UCSD-AML1 (cell line): ENCODE measurements around the gene NUDT14.

Experiments used
- DNase-seq: peaks from one replicate; lab custom pipeline; 2025; ENCODE audit not compliant: unreplicated experiment; lab: John Stamatoyannopoulos, UW

NUDT14 gene

DNA sequence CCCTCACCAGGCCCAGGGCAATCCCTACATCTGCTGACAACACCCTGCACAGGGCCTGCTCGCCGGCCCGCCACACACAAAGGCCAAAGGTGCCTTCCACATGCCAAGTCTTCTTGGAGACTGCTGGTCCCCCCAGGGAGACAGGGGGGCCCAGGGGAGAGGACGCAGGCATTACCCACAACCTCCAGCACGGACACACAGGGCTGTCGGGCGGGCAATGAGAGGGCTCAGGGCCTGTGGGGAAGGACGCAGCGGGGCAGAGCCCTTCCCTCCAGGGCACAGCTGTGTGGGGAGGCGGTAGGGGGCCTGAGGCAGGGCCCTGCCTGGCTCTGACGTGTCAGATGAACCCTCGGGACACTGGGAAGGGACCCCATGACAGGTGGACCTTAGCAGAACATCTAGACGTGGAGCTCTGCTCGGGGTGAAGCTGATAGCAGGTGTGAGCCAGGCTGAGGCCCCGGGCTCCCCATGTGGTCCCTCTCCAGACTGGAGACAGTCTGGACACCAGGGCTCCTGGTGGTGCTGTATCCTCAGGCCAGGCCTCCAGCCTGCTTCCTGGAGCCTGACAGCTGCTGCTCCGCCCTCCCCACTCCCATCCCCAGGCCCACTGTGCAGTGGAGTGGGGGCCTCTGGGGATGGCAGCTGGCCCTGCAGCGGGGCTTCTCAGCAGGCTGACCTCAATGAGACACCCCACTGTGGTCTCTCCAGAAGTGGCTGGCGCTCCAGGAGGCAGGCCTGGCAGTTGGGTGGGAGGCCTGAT lies 31.6 kb upstream of the NUDT14 start:
- no peak for DNase-seq

DNA sequence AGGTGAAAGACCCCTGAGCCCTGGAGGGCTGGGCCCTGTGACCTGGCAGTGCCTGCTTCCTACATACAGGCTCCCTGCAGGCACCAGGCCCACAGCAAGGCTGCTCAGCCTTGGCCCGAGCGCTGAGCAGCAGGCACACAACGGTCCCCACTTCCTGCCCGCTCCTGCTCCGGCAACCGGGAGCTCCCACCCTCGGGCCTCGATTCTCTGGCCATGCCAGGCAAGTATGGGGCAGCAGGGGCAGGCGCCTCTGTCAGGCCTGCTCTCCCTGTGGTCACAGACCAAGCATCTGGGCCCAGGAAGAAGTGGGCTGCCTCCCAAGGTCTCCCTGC lies 30.6 kb upstream of the NUDT14 start:
- DNase-seq, result no peak

DNA sequence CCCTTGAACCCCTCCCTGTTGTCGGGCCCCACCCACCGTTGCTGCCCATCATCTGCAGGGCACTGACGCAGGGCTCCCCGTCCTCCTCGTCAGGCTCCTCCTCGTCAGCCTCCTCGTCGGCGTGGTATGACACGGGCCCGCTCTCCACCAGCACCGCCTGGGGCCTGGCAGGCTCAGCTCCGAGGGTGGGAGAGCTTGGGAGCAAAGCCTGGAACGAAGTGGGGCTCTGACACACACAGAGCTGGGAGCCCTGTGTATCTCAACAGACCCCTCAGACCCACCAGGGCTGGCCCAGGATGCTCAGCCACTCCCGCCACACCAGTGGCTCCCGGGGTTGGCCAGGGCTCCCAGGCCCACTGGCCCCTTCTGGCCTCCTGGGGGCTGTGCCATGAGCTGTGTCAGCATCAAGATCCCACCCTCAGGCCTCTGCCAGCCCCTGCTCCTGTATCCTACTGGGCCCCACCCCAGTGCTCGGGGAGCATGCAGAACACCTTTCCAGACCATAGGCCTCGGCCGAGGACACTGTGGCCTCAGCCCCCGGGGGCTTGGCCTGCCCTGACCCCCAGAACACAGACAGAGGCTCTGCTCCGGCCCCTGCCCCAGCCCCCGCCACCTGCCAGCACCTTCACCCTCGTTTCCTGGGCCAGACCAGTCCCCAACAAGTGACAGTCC lies 30.1 kb upstream of the NUDT14 start:
- DNase-seq, result no peak

DNA sequence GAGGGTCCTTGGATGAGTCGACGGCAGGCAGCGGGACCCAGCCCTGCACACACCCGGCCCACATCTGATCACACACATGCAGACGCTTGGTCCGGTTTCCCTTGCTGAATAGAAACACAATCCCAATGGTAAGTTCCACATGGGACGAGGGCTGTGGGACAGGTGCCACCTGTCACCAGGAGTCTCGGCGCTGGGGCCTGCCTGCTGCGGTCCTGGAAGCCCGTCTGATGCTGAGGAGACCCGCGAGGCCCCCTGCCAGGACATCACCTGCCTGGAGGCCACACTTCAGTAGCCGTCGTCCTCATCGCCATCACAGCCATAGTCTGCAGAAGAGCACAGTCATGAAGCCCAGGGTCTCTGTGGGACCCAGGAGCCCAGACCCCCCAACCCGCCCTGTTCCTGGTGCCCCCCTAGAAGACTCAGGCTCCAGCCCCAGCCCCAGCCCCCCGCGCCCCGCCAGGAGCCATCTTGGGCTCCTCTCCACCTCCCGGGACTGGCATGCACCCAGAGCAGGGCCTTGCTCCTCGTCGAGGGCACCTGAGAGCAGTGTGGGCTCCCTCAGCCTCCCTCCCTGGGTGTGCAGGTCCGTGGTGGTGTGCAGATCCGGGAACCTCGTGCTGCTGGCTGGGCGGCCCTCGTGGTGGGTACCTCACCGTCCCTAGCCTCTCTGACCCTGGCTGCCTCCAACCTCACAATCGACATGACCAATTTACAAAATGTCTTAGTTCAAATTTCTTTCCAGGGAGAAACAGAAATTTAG lies 29.3 kb upstream of the NUDT14 start:
- no peak for DNase-seq

DNA sequence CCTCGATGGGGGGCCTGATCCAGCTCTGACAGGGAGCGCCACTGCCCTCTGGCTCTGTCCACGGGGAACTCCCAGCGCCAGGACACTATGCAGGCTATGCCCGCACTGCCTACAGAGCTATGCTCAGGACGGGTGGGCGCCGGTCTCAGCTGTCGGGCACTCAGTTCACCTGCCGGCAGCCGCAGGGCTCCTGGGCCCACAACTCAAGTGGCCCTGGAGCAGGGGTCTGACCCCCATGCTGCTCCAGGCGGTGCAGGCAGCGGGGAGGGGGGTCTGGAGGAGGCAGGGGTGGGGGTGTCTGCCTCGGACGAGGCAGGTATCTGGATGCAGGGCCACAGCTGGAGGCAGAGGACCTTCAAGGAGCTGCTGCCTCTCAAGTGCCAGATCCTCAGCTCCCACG lies 28.5 kb upstream of the NUDT14 start:
- DNase-seq, result no peak

DNA sequence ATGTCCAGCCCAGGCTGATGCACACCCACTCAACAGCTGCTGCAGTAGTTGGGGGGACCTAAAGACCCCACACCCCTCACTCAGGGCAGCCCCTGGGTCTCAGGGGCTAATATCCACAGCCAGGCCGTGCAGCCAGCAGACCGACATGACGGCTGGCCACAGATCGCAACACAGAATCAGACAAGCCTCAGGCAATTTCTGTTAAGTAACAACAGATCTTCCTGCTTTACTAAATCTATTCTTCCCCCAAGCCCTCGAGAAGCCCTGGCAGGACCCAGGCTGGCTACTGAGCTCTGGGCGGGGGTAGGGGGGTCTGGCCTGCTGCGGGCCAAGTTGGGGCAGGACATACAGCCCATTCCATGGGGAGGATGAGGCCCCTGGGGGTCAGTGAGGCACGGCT lies 28.0 kb upstream of the NUDT14 start:
- no peak for DNase-seq

DNA sequence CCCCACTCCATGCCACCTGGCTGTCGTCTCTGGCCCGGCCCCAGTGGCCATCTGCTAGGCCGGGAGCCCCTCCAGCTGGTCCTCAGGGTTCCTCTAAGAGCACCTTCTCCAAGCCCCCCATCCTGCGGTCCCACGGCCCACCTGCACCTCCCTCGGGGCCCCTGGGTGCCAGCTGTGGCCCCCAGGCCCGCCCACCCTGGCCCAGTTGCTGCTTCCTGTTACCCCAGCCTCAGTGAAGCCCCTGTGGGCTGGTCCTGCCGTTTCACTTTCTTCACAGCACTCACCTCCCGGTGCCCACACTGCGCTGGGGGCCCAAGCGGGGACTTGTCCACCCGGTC lies 27.6 kb upstream of the NUDT14 start:
- DNase-seq, result no peak

DNA sequence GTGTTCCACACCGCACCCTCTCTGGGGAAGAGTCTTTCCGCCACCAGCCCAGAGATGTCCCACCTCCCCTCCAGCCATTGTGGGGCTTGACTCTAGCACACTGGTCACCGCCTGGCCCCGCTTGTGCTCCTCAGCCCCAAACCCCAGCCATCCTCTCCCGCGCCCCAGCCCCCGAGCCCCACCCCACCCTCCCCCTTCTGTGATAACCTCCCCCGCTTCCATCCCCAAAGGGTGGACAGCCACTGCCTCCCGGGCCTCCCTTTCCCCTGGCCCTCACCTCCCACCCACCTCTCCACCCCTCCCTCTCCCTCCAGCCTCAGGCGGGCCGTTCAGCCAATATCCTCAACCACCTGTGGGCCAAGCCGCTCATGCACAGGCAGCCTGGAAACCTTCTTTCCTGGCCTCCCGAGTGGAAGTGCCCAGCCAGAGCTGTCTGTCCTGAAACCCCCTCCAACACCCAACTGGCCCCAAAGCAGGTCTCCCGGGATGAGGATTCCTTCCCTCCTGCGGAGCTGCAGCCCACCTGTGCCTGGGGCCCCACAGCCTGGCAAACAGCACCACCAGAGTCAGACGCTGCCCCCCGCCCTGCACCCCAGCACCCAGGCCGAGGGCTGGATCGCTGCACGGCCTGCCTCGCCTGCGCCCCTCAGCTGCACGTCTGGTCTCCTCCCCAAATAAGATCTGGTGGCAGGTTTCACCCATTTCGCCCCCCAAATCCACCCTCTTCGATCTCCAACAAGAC lies 27.1 kb upstream of the NUDT14 start:
- no peak for DNase-seq

DNA sequence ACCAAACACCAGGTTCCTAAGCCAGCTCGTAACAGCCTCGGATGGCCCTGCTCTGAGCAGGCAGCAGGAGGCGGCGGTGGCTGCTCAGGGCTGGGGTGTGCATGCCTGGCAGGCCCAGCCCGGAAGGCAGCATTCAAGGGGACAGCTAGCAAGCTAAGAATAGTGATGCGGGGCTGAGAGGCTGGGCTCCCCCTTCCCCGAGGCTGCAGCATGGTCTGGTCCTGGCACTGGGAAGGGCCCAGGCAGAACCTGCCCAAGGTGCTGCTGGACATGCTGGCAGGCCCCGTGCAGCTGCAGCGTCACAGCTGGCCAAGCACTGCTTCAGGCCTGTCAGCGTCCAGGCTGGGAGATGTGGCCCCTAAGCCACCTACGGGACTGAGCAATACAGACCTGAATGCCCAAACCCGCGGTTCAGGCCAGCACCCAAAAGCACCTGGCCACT lies 26.4 kb upstream of the NUDT14 start:
- DNase-seq, result no peak

DNA sequence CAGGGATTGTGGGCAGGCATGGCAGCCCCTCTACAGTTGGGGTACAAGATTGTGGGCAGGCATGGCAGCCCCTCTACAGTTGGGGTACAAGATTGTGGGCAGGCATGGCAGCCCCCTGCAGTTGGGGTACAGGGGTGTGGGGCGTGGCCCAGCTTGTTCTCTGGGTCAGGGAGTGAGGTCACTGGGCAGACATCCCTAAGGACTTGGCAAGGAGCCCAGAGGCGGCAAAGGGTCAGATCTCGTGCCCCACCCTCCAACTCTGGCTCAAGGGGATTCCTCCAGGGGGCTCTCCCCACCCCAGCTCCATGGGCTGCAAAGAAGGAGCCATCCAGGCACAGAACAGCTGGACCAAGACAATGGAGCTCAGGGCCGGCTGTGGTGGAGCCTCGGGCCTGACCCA lies 25.8 kb upstream of the NUDT14 start:
- no peak for DNase-seq

DNA sequence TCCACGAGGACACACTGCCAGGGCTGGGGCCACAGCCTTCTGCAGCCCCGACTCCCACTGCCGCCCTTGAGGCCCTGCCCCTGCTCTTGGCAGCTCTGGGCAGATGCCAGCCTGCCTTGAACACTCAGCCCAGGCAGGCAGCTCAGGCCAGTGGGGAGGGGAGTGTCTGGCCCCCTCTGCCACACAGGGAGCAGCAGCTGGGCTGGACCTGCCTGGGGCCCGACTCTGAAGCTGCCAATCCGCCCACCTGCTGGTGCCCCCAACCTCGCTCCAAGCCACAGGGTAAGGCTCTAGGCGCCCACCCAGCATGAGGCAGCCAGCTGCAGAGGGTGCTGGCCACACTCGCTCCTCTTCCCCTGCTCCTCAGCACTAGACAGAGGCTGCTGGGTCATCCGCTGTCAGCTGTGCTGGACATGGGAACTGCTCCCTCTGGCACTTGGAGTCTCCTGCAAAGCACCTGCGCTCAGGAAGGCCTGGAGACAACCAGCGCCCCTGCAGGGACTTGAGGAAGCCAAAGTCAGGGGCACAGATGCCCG lies 24.6 kb upstream of the NUDT14 start:
- DNase-seq, result no peak

DNA sequence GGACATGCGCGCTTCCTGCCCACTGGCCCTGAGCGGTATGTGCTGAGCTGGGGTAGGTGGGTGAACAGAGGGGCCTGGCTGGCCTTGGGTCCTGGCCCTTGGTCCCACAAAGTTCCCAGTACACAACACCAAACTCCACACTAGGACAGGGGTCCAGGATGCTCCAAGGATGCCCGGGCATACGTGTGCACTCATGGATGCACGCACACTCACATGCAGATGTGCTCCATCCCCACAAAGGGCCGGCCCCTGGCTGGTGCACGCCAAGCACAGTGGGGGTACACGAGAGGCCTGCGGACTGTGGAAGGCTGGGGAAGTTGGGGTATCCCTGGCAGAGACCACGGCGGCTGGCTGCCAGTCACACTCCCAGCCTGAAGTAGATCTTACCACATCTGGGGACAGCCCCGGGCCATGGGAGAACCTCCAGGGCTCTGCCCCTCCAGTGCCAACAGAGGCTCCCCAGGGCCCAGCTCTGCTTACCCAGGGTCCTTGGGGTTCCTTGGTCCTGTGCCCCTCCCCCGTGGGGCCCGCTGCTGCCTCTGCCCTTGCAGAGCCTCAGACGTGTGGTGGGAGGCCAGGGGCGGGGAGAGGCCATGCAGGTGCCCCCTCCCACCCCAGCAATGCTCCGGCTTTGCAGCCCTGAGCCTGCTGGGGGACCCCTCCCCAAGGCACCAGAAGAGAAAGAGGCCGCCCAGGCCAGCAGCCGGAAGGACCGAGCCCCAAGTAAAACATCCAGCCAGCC lies 24.0 kb upstream of the NUDT14 start:
- no peak for DNase-seq

DNA sequence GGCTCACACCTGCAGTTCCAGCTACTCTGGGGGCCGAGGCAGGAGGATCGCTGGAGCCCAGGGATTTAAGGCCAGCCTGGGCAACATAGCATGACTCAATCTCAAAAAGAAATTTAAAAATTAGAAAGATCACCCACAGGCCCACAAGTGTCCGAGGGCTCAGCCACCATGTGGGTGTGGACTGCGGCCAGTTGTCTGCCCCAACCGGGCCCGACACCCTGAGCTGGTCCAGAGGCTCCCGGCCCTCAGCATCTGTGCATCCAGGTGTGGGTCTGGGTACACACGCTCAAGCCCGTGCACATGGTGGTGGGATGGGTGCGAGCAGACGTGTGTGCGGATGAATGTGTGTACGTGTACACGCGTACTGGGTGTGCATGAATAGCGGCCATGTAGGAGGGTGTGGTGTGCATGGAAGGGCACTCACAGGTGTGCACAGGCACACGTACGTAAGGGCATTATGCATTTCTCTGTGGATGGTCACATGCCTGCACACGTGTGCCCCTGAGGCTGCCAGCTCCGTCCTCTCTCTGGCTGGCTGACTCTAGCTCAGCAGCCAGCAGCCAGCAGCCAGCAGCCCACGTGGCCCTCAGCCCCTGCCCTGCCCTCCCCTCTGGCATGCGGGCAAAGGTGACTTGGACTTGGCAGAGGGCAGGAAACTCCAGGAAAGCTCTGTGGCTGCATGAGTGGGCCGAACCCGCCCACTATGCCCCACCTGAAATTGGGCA lies 23.3 kb upstream of the NUDT14 start:
- DNase-seq, result no peak

DNA sequence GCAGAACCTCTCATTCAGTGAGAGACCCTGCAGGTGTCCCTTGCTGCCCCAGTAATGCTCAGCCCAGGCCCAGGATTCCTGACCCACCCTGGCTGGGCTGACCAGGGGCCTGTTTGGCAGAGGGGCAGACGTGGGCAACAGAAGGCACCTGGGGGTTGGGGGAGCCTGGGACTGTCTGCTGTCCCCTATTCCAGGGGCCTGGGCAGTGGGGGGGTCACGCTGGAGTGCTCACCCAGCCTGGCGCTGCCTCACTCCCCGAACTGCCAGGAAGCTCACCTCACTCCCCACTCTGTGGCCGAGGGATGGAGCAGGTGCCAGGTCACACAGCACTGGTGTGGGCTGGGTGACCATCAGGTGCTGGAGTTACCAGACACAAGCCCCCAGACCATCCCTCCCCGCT lies 22.6 kb upstream of the NUDT14 start:
- DNase-seq, result no peak

DNA sequence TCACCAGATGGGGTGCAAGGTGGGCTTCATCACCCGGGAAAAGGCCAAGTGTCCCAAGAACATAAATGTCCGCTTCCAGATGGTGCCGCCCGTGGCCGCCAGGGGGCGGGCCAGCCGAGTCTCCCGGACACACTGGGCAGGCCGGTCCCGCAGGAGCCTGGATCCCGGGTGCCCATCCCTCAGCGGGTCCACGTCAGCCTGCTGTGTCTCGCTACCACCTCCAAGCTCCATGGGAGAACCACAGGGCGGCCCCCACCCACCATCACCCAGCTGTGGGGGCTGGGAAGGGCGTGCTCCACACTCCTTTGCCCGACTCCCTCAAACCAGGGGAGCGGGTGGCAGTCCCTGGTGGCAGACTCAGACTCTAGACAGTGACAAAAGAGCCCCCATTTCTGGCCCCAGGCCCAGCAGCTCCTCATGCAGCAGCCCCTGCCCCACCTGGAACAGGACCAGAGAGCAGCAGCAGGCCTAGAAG lies 22.0 kb upstream of the NUDT14 start:
- peak; percentile 69 for DNase-seq

DNA sequence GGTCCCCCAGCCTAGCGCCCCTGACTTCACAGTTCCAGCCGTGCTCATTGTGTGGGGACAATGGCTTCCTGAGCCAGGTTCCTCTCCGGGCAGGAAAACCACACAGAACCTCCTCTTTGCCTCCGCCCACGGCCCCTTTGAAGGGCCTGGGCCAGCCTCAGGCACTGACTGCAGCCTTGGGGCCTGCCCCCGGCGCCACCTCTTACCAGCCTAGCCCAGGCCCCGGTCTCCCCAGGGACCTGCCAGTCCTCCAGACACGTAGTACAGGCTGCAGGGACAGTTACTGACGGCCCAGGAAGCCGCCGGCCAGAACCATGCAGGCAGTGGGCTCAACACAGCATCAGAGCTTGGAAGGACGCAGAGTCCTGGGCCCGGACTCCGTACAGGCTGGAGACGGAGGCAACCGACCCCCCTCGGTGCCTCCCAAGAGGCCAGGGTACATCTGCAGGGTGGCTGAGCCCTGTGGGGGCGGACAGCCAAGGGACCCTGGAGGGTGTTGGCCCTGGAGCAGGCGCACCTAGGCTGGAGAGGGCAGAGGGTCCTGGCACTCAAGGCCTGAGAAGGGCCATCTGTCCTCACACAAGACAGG lies 20.9 kb upstream of the NUDT14 start:
- DNase-seq, result peak; percentile 86

DNA sequence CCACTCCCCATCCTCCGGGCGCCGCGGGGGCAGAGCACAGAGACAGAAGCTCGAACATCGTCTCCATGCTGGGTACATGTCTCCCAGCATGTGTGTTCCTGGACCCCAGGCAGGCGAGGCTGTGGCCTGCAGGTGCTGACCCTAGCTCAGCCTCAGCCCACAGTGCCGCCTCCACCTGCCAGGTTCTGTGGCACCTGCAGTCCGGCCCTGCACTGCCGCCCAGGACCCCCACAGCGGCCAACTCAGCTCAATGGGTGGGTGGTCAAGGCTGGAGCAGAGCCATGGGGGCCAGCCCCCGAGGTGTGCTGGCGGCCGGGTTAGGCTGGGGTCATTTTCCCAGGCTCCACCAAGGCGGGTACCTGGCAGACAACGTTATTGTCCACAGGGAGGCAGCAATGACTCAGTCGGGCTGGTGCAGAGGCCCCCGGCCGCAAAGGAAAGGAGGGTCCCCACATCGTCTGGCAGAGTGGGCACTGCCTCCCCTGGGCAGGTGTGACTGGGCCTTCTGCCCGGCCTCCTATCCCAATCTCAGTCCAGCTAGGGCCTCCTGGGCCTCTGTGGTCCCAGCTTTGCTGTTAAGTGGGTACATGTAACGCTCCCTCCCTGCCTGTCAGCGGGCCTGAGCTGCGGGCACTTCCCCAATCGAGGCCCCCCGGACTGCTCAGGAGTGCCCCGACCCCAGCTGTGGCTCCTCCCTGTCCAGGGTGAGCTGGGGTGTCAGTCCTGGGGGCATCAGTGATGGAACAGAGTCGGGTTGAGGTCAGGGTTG lies 20.2 kb upstream of the NUDT14 start:
- no peak for DNase-seq

DNA sequence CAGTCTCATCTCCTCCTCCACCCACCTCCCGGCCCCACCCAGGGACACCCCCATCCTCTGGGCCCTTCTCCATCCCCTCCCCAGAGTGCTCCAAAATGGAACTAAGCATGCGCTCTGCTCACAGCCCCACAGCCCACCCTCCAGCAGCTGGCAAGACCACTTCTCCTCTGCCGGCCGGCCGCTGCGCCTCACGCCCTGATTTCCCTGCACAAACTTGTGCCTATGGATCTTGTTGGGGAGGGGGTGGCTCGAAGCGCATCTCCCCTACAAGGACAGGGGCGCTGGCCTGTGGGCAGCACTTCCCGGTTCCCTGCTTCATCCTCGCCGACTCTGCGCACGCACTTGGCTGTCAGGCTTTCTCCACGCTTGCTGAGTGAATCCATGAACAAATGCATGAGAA lies 19.5 kb upstream of the NUDT14 start:
- DNase-seq, result no peak

DNA sequence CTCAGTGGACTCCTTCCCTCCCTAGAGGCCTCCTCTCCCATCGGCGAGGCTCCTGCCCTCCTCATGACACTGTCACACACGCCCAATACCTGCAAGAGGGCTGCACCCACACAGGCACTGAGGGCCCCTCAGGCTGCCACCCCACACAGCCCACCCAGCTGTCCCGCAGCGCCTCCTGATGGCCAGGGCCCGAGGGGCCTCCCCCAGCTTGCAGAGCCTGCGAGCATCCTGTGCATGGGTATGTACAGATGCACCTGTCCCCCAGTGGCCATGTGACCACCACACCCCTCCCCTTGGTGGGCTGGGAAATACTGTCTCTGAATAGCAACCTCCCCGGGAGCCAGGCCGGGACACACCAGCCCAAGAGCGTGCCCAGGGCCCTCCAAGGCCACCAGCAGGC lies 19.0 kb upstream of the NUDT14 start:
- DNase-seq, result no peak
